ENCODE measurements around the gene CYP27A1.

The CYP27A1 gene

DNA sequence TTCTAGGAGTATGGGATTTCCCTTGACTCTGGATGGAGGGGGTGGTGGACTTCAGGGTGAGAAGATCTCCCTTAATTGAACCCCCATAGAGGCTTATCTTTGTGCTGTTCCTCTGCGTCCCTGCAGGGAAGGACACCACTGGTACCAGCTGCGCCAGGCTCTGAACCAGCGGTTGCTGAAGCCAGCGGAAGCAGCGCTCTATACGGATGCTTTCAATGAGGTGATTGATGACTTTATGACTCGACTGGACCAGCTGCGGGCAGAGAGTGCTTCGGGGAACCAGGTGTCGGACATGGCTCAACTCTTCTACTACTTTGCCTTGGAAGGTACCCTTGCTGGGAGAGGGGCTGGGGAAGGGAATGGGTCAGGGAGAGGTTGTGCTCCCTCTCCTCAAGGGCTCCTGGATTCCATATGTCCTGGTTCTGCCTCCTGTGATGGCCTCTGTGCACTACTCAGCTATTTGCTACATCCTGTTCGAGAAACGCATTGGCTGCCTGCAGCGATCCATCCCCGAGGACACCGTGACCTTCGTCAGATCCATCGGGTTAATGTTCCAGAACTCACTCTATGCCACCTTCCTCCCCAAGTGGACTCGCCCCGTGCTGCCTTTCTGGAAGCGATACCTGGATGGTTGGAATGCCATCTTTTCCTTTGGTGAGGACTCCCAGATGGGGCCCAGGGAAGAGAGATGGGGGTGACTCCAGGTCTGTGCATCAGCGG lies 30.3 kb downstream of the CYP27A1 start:
- DNase-seq: no peak

DNA sequence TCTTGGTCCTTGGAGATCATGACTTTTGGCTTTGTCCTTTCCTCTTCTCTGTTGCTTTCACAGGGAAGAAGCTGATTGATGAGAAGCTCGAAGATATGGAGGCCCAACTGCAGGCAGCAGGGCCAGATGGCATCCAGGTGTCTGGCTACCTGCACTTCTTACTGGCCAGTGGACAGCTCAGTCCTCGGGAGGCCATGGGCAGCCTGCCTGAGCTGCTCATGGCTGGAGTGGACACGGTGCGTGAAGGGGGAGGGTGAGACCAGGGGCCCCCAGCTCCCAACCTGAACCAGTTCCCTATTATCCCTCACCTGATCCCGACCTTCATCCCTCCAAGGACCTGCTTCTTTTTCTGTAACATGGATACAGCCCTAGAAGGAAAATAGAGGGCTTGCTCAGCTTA lies 30.9 kb downstream of the CYP27A1 start:
- no peak for DNase-seq

DNA sequence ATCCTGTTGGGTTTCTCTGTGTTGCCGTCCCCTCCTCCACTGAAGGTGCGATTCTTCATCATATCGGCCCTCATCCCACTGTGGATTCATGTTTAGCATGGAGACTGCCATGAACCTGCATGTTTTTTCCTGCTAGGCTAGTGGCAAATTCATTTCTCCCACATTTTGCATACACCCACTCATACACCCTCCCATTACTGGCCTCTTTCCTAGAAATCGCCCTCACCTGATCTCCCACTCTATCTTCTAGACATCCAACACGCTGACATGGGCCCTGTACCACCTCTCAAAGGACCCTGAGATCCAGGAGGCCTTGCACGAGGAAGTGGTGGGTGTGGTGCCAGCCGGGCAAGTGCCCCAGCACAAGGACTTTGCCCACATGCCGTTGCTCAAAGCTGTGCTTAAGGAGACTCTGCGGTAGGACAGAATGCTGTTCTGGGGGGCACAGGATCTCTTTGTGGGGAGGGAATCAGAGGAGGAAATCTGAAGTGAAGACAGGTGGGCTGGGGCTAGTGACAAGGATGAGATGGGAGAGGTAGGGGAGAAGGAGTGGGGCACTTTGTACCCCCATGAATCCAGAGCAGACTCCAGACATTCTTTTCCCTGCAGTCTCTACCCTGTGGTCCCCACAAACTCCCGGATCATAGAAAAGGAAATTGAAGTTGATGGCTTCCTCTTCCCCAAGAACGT lies 32.0 kb downstream of the CYP27A1 start:
- DNase-seq: no peak

DNA sequence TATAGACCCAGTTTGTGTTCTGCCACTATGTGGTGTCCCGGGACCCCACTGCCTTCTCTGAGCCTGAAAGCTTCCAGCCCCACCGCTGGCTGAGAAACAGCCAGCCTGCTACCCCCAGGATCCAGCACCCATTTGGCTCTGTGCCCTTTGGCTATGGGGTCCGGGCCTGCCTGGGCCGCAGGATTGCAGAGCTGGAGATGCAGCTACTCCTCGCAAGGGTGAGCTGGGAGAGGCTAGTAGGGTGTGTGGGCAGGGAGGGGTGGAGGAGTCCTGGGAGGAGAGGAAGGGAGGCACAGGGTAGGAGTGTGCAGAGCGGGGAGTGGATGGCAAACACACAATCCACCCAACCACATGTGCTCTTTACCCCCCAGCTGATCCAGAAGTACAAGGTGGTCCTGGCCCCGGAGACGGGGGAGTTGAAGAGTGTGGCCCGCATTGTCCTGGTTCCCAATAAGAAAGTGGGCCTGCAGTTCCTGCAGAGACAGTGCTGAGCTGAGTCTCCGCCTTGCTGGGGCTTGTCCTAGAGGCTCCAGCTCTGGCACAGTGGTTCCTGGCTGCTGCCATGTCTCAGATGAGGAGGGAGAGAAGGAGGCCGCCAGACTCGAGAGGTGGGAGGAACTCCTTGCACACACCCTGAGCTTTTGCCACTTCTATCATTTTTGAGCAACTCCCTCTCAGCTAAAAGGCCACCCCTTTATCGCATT lies 32.7 kb downstream of the CYP27A1 start:
- no peak for DNase-seq

DNA sequence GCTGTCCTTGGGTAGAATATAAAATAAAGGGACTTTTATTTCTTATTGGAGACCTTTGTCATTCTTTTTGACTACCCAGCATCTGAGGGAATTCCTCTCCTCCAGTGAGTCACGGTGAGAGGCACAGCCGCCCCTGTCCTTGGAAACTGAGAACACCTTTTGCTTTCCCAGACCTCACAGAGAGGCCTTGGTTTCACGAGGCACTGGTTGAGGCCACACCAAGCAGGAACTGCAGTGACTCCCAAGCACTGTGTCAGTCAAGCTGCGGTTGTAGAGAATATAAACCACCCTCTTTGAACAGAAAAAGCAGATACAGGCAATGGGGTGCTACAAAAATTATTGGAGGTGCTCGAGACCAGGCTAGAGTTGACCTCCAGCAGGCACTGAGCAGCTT lies 33.3 kb downstream of the CYP27A1 start:
- DNase-seq: no peak

DNA sequence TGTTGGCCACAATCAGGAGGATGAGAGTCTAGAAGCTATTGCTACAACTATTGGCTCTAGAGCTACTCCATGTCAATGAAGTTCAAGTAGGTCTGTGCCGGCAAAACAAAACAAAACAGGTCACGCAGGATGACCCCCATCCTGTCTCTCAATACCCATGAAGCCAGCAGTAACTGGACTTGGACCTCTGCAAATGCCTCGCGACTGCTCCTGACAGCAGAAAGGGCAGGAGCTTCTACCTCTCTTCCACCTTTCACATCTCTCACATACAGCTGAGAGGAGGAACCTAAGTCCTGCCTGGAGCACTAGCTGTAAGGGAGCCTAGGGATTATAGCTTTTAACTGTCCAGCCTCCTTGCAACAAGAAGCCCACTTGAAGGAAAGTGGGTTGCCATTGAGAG lies 33.7 kb downstream of the CYP27A1 start:
- DNase-seq: no peak

DNA sequence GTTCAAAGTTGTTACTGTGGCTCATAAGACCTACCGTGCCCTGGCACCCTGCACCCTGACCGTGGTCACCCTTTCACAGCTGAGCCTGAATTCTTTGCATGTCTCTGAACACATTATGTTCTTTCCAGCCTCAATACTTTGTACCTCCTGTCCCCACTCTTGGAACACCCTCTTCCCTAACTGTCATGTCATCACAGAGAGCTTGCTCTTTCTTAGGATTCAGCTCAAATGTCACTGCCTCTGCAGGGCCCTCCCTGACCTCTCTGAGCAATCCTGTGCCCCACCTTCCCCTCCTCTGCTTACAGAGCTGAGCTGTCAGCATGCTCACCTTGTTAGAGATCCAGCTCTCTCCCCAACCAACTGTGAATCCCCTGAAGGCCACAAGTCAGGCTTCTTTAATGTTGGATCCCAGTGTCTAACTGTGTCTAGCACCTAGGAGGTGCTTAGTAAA lies 34.6 kb downstream of the CYP27A1 start:
- DNase-seq: no peak

DNA sequence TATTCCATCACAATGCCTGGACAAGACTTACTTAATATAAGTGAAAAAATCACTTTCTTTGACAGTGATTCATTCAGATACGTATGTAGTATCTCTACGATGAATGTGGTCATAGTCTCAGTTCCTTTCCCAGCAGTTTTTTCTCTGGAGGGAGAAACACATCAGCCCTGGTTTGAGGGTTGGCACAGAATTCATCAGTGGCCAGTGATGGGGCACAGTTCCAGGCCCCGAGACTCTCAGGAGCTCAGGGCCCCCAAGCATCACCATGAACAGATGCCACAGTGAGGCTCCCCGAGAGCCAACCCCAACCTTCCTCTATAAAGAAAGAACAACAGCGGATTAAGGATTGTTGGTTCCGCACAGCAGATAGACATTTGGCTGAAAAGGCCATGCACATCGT lies 37.1 kb downstream of the CYP27A1 start:
- DNase-seq: no peak

DNA sequence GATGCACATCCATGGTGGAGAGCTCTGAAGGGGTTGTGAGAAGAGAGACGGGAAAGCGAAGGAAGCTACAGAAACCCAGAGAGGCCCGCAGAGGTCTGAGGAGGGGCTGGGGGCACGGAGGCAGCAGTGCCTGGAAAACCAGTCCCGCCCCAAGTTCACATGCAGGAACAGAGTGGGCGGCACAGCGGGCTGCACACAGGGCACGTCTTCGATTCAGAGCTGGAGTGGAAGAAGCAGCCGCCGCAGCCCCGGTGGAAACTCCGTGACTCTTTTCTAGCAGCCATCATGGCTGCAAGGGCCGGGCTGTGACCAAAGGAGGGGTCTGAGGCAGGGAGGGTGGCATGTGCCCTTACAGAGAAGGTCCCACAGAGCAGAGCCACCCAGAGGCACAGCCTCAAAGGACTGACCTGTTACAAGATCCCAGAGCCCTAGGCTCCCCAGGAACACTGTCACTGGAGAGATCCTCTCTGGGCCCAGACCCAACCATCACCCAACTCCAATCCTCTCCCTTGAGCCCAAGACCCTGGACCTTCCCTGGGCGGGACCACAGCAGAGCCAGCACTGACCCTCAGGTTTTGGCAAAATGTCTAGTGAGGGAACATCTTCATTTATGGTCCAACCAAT lies 38.9 kb downstream of the CYP27A1 start:
- no peak for DNase-seq

DNA sequence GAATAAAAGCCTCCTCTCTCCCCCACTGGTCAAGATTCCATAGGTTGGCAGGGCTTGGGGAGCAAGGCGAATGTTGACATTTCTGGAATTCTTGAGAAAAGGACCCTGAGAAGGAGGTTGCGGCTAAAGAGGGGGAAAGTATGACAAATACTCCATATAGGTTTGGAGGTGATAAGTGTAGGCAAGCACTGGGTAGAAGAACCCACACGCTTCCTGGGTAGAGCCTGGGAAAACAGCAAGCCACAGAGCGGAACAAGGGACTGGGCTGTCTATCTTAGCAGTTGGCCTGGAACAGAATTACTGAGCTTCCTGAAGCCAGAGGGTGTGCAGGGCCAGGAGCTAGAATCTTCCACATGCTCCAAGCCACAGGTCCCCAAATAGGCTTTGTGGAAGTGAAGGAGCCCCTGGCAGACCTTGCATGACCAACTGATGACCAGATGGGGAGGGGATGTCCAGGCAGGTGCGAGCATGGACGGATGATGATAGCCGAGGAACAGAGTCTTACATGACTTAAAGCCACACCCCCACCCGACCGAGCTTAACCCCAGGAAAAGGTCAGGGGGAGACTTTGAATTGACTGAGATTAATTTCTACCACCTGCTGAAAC lies 39.8 kb downstream of the CYP27A1 start:
- no peak for DNase-seq

DNA sequence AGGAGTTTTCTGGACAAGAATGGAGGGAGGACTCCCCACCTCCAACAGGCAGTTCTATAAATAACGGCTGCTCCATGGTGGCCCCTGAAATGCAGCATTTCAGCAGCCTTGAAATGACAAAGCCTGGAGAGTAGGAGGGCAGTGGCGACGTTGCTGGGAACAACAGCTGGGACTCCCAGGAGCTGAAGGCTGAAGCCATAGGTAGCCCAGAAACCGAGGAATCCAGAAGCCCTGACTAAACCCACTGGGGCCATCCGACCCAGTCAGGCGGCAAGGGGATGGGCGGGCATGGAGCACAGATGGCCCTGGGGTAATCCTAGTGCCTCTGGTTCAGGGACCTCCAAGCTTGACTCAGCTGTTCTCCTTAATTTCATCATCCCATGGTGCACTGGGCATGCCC lies 40.7 kb downstream of the CYP27A1 start:
- DNase-seq: no peak

DNA sequence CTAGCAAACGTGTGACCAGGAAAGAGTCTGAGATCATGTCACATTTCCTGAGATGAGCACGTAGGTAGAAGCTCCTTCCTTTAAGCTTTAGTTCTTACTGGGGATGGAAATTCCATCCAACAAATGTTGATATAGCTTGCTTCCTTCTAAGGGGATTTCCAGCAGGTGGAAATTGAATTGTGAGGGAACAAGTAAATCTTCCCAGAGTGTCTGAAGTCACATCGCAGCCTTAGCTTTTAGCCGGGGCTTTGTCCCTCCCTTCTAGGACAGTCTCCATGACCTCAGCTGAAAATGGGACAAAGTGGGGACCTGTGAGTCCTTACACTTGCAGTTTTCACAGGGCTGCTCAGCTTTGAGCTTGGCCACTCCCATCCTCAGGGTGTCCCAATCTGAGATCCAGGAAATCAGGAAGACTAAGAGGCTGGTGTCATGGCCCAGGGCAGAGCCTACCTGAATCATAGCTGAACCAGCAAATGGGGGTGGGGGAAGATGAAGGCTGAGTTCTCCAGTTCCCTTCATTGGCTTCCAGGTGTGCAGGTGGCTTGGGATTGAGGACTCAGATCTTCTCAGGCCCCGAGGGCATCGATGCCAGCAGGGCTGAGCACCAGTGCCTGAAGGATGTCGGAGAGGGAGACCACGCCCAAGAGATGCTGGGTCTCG lies 41.4 kb downstream of the CYP27A1 start:
- no peak for DNase-seq

DNA sequence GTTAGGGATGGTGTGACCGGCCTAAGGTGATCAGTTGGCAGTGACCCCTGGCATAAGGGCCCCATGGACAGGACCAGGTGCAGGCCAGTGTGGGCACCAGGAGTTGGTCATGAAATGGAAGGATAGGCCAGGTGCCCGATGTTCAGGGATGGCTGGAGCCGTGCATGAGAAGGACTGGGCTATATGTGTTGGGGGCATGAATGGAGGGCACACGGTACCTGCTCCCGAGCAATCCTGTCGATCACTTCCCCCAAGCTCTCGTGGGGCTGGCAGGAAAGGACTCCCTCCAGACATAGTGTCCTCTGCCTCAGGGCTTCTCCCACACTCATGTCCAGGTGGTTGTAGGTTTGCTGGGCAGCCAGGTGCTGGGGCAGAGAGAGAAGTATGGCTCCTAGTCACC lies 42.1 kb downstream of the CYP27A1 start:
- DNase-seq: no peak

DNA sequence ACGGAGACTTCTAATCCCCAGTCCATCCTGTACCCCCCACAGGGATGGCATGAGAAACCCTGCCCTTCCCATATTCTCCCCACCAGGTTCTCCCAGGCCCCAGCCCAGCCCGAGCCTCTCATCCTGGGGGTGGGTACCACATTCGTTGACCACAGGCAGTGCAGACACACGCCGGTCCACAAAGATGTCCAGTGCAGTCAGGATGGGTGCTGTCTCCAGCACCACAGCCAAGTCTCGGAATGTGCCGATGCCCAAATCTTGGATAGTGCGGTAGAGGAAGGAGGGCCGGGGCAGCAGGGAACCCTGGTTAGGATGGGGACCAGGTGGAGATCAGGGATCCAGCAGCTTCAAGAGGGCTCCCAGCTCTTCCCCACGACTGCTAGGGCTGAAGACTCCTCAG lies 44.8 kb downstream of the CYP27A1 start:
- DNase-seq: no peak

DNA sequence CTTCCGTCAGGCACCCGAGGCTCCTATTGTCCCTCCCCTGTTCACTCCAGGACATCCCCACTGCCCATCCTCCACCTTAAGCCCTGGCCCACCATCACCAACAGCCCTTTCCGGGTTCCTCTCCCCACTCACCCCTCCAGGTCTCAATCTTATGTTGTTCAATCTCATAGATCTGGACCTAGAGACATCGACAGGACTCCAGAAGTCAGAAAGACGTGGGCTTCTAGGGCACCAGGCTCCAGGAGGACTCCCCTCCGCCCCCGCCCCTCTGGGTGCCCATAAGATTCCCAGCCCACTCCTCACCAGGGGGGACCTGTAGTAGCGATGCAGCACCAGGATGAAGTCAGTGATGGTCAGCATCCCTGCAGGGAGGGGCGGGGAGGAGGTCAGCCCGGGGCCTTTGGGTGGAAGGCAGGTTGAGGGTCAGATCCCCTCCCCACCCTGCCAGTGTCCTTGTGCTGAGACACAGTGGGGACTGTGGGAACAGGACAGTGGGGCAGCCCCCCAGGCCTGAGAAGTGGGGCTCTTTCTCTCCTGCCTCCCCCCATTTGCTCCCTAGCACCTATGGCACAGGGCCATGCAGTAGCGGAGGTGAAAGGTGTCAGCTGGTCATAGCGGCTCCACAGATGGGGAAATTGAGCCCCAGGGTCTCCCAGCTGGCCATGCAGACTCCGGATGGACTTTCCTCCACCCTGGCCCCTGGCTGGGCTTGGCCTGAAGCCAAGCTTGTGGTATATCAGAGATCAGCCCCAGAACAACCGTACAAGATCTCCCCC lies 45.9 kb downstream of the CYP27A1 start:
- no peak for DNase-seq

DNA sequence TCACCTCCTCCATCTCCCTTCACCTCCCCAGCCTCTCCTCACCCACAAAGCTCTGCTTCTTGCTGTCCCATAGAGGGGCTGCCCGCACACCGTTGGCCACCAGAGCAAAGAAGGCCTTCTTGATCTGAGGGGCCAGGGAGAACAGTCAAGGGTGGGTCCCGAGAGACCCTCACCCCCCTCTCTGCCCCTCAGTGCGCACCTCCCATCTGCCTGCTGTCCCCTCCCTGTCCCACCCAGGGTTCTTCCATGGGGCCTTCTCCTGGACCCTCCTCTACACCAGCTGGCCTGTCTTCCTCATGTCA lies 46.5 kb downstream of the CYP27A1 start:
- no peak for DNase-seq

DNA sequence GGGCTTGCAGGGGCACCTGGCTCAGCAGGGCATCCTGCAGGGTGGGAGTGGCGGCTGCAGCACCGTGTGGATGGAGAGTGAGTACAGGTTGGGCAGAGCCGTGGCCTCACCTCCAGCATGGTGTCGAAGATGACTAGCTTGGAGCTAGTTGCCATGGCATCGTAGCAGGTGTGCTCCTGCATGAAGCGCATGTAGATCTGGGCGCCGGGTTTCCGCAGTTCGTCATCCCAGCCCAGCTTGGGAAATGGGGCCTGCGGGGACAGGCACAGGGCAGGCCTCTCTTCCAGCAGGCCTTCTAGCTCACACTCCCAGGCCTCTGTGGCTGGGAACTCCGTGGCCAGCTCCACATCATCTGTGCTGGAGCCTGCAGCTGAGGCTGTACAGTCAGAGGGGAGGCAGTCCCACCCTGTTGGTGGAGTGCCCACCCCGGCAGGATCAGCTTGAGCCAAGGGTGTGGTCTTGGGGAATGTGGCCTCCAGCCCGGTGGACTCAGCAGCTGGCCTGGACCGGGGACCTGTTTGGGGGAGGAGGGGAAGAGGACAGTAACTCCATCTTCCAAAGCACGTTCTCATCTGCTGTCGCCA lies 48.0 kb downstream of the CYP27A1 start:
- no peak for DNase-seq

DNA sequence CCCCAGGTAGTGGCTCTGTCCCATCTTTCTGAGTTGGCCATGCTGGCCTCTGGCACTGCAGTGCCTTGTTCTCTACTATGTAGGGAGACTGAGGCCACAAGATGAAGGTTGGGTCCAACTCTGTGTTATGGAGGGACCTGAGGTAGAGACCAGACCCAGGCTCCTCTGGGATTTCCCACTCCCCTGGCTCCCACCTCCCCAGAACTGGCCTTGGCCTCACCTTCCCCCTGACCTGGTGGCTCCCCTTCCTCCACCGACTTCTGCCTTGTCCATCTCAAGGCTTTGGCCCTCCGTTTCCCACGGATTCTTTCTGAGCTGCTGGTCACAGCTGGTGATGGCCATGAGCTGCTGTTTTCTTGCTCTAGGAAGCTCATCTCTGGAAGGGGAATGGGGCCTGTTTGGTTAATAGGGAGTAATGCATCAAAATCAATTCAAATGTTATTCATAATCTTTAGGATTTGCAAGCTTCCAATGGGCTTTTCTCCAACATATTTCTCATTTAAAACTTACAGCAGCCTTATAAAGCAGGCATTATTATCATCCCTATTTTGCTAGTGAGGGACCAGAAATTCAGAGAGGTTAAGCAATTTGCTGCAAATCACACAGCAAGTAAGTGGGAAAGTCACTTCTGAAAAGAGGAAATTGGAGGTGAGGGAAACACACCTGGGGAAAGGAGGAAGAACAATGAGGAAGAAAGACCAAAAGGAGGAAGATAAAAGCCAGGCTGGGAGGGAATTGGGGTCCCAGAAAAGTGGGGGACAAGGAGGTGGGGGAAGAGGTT lies 48.8 kb downstream of the CYP27A1 start:
- DNase-seq: no peak

DNA sequence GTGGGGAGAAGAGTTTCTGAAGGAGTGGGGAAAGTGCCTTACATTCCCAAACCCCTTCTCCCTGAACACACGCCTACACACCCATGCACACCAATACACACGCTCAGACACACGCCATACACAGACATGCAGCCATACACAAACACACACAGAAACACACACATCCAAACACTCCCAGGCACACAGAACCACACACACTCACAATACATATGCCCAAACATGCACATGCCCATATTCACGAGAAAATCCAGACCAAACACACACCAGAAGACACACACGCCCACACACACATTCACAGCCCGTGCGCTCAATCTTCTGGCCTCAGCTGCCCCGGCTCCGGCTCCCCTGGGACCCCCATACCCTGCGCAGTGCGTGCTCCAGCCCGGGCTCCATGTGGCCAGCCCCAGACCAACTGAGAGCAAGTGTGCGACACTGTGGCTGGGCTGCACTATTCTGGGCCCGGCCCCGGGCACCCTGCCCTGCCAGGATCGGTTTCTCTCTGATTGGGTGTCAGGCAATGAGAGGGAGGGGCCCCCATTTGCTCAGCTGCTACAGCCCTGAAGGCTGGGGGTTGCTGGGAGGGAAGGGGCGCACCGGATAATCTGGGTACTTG lies 49.5 kb downstream of the CYP27A1 start, which contains the start of gene PRKAG3:
Gene PRKAG3, minus strand, starts transcription at position 426 of the 613 bp plus-strand sequence.
- DNase-seq: no peak

DNA sequence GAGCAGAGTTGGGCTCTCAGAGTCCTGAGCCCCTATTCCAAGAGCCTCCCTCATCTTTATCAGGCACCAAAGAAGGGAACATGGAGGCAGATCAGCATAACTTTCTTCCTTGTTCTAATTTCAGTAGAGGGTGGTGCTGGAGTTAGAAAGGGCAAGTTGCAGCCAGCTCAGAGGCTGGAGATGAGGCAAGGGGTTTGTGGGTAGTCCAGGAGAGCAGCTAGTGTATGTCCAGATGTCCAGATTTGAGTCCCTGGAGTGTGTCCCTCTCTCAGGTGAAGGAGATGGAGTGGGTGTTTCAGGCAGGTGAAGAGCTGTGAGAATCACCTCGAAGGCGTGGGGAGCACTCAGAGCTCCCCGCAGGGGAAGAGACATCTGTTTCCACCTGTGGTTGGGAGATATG lies 50.1 kb downstream of the CYP27A1 start:
- DNase-seq: no peak
